Panc1 (cell line): ENCODE data around the gene ADAMTS13. TPM values are rescaled to one million over a fixed set of nuclear protein-coding genes. Genes with fewer than 3 reads are reported as not detected.

Source experiments
- ATAC-seq: fragments of 200-7000 bp; cut with Tn5 transposase; 2 replicates; pipeline ENCODE4 v1.9.1; 2020; ENCODE audit warnings: mild to moderate bottlenecking, moderate library complexity
- Bru-seq: library from RNA; stranded (reverse); fragments of 400-500 nt; gene quantifications from one replicate; lab custom pipeline; 2021; lab: Mats Ljungman, UMichigan
- BruChase-seq, 2 experiments: library from RNA; stranded (reverse); fragments of 400-500 nt; gene quantifications; one replicate each; lab custom pipeline; 2021; lab: Mats Ljungman, UMichigan
- BruUV-seq: library from RNA; stranded (reverse); fragments of 400-500 nt; replicated peaks from 2 replicates; lab custom pipeline; 2021; lab: Mats Ljungman, UMichigan
- CTCF ChIA-PET: fragments of 300-600 bp; sonication (Branson Sonifier 250); formaldehyde crosslinking; loops from one replicate; lab custom pipeline; 2022; ENCODE audit warnings: antibody characterized with exemption; lab: Charles Lee
- POLR2A ChIA-PET: fragments of 300-600 bp; sonication (Branson Sonifier 250); formaldehyde crosslinking; loops from one replicate; lab custom pipeline; 2022; ENCODE audit warnings: antibody characterized with exemption; lab: Charles Lee
- DNase-seq: peaks from one replicate; pipeline ENCODE4 v3.0.0-alpha.2; 2010; ENCODE audit warnings: low read depth, low spot score
- H3K27ac ChIP-seq: 2 replicates; pipeline ENCODE4 v1.5.1; 2011; ENCODE audit warnings: mild to moderate bottlenecking, low read length, inconsistent platforms
- H3K27me3 ChIP-seq: fragments of 200-500 bp; sonication (Bioruptor generic); 2 replicates; pipeline ENCODE4 v1.6.0; 2014; ENCODE audit warnings: low read length, inconsistent platforms; ENCODE audit not compliant: control insufficient read depth, insufficient read depth
- H3K36me3 ChIP-seq: fragments of 200-500 bp; sonication (Bioruptor generic); 2 replicates; pipeline ENCODE4 v1.5.1; 2014; ENCODE audit warnings: inconsistent platforms, mild to moderate bottlenecking, low read length, moderate library complexity; ENCODE audit not compliant: control insufficient read depth, insufficient read depth
- H3K4me1 ChIP-seq: 2 replicates; pipeline ENCODE4 v1.5.1; 2011; ENCODE audit warnings: inconsistent platforms, mild to moderate bottlenecking, low read length, moderate library complexity; ENCODE audit not compliant: control insufficient read depth, insufficient read depth
- H3K4me3 ChIP-seq, 2 experiments: 2 replicates each; pipeline ENCODE4 v1.5.1; 2011 to 2012; ENCODE audit warnings: low read depth in 2 of 2, low read length in 2 of 2, mild to moderate bottlenecking in 2 of 2, inconsistent platforms in 1 of 2, moderate library complexity in 1 of 2
- H3K9me3 ChIP-seq: fragments of 200-500 bp; sonication (Bioruptor generic); 2 replicates; pipeline ENCODE4 v1.5.1; 2014; ENCODE audit warnings: low read depth, mild to moderate bottlenecking, inconsistent platforms, low read length, moderate library complexity; ENCODE audit not compliant: control insufficient read depth, insufficient read depth
- POLR2AphosphoS5 ChIP-seq: IDR thresholded peaks from 2 replicates; pipeline ENCODE4 v1.6.1; 2012; ENCODE audit warnings: mild to moderate bottlenecking, low read depth, low read length, moderate library complexity
- REST ChIP-seq, 2 experiments: IDR thresholded peaks; 2 replicates each; pipeline ENCODE4 v1.6.1; 2011 to 2012; ENCODE audit warnings: low read depth in 2 of 2, control low read depth in 1 of 2, low read length in 1 of 2, mild to moderate bottlenecking in 1 of 2, moderate library complexity in 1 of 2; ENCODE audit not compliant: insufficient read depth in 1 of 2
- SIN3A ChIP-seq: IDR thresholded peaks from 2 replicates; pipeline ENCODE4 v1.6.1; 2012; ENCODE audit warnings: low read depth, mild to moderate bottlenecking, low read length, moderate library complexity, borderline replicate concordance; ENCODE audit not compliant: insufficient read depth
- TCF7L2 ChIP-seq: IDR thresholded peaks from 2 replicates; pipeline ENCODE4 v1.6.1; 2011; ENCODE audit warnings: mild to moderate bottlenecking, low read depth, low read length, inconsistent platforms
- in situ Hi-C: cut with HindIII; loops from 2 replicates; pipeline ENCODE4 v1.10.0; 2016; ENCODE audit warnings: low sequenced_read_pairs, low pct_unique_long_range_greater_than_20kb
- intact Hi-C: fragments of 100-400 bp; cut with micrococcal nuclease; formaldehyde crosslinking; loops from one replicate; pipeline ENCODE4 v1.10.0; 2022; ENCODE audit not compliant: unreplicated experiment
- long read RNA-seq: library from polyadenylated mRNA; unstranded; transcript quantifications from one replicate; pipeline ENCODE4 v2.0.0, GENCODE V29; 2021; ENCODE audit not compliant: unreplicated experiment
- polyA plus RNA-seq: library from polyadenylated mRNA; unstranded; fragments of >200 nt; gene quantifications from one replicate; pipeline ENCODE4 v1.2.1, GENCODE V29; 2012; ENCODE audit warnings: missing spikeins; ENCODE audit not compliant: insufficient read length
- total RNA-seq: library from RNA; stranded (reverse); gene quantifications from one replicate; pipeline ENCODE4 v1.2.1, GENCODE V29; 2021; ENCODE audit not compliant: unreplicated experiment
- TF ChIP-seq, protein P1 (sequence below): fragments of 450-650 bp; IDR thresholded peaks from 2 replicates; pipeline ENCODE4 v1.5.1; 2017; ENCODE audit warnings: mild to moderate bottlenecking

The ADAMTS13 gene
- total RNA-seq (3.4 TPM), Bru-seq, nascent RNA (percentile 33 among the genes with signal in this experiment), BruChase-seq, experiment 1, labeled RNA remaining after a 2-hour chase (percentile 33 among the genes with signal in this experiment), BruChase-seq, experiment 2, labeled RNA remaining after a 6-hour chase (percentile 41 among the genes with signal in this experiment)
- polyA plus RNA-seq, result 5.7 TPM
- long read RNA-seq, partial matches to known transcripts, result 2 of 8 reads
- long read RNA-seq, other reads (novel, unspliced or antisense), result 6 of 8 reads

- Histone ChIP-seq H3K9me3 (no peaks in the 10 kb centered on the region), H3K36me3 (peaks cover 2% of the 10 kb centered on the region; the same call in 1 of the 2 replicates), H3K4me1 (no peaks in the 10 kb centered on the region), H3K4me3 (no peak within 1 kb of the TSS), H3K27ac (no peak within 1 kb of the TSS), H3K27me3 (no peaks in the 10 kb centered on the region)
- no peak for TF ChIP-seq POLR2AphosphoS5
- no peak for TF ChIP-seq REST (IDR thresholded peaks at IDR 0.05; ENCODE audit: insufficient read depth in 1 of 2, low read depth in 2 of 2, low read length in 1 of 2)
- in situ Hi-C loops, result no loop called here
- intact Hi-C loops, result no loop called here
- DNase-seq (no peak), ATAC-seq (0 out of 2 replicates have a peak, but pooled peaks have one; percentile 24)
- CTCF ChIA-PET, result no interaction called here
- POLR2A ChIA-PET, result no interaction called here
- no TSS peak for BruUV-seq
Observed at GRCh38 chr9:133421615-133422542, at the start of gene ADAMTS13. TSS of gene ADAMTS13 (plus strand) at chr9:133422367. CDS start at chr9:133422444, 77 bp downstream.

- ATAC-seq, result no peak
- no peak for DNase-seq
- ChIA-PET CTCF (no interaction called here), POLR2A (no interaction called here)
- TSS peak; percentile 87 for BruUV-seq
- intact Hi-C loops (no loop called here), in situ Hi-C loops (no loop called here)
- peaks cover 5% of the 10 kb centered on the region; the same call in 1 of the 2 replicates for H3K36me3 ChIP-seq
- TF ChIP-seq SIN3A (no peak), TCF7L2 (no peak), POLR2AphosphoS5 (no peak), REST (IDR thresholded peaks at IDR 0.05; ENCODE audit: insufficient read depth in 1 of 2, low read depth in 2 of 2, low read length in 1 of 2) (no peak)
- TF ChIP-seq, protein P1, sequence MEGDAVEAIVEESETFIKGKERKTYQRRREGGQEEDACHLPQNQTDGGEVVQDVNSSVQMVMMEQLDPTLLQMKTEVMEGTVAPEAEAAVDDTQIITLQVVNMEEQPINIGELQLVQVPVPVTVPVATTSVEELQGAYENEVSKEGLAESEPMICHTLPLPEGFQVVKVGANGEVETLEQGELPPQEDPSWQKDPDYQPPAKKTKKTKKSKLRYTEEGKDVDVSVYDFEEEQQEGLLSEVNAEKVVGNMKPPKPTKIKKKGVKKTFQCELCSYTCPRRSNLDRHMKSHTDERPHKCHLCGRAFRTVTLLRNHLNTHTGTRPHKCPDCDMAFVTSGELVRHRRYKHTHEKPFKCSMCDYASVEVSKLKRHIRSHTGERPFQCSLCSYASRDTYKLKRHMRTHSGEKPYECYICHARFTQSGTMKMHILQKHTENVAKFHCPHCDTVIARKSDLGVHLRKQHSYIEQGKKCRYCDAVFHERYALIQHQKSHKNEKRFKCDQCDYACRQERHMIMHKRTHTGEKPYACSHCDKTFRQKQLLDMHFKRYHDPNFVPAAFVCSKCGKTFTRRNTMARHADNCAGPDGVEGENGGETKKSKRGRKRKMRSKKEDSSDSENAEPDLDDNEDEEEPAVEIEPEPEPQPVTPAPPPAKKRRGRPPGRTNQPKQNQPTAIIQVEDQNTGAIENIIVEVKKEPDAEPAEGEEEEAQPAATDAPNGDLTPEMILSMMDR, result no peak
- H3K4me1 ChIP-seq, result peaks cover 15% of the 10 kb centered on the region
- no peaks in the 10 kb centered on the region for H3K9me3 ChIP-seq
- H3K27ac ChIP-seq, result peak overlapping the region; percentile 94
- no peaks in the 10 kb centered on the region for H3K27me3 ChIP-seq
- H3K4me3 ChIP-seq, result peak overlapping the region; percentile 87 to 97
Observed at GRCh38 chr9:133374612-133375115, 47.5 kb upstream of the ADAMTS13 start.
